Measurements from ENCODE around the gene FARSB.
"Not testable (repeated sequence)": the region's sequence is repeated elsewhere in the genome, so short reads cannot be mapped to it uniquely, and the experiment has no call there.

FARSB gene

DNA sequence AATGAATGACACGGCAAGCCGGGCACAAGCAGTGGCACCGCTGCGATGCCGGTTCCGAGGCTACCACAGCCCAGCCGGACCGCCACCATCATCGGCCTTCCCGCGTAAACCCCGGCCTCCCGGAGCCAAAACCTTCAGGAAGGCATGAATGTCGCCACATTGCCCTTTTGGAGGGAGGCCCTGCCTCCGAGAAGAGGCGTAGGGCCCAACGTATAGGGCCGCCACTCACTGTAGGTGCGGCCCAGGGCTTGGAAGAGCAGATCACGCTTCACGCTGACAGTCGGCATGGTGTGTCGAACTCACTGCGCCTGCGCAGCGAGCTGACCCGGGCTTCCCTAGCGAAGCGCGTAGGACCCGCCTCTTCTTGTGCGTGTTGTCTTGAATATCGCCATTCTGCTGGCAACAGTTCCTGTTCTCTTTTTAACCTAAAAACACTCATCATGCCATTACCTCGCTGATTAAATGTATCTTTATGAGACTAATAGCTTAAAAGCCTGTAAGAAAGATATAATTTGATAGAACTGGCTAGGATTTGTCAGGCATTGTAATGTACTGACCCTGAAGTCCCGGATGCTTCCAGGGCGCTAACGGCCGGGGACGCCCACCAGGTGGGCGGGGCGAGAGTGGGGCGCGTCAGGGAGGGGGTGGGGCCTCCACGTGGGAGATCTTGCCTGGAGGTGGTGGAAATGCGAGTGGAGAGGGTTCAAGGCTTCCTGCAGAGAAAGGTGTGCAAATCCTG, at the start of gene FARSB:
Gene FARSB (minus strand): TSS at position 306 of the 739 bp plus-strand sequence. CDS start 19 bp downstream, at position 287.
- Mint-ChIP-seq H3K27me3 (no peaks in the 10 kb centered on the region), H3K4me3 (peak within 1 kb of the TSS; percentile 99), H3K27ac (peak within 1 kb of the TSS; percentile 99), H3K36me3 (ENCODE audit: low read depth) (peaks cover 26% of the 10 kb centered on the region), H3K4me1 (ENCODE audit: low read depth) (peaks cover 49% of the 10 kb centered on the region), H3K9me3 (no peaks in the 10 kb centered on the region)

DNA sequence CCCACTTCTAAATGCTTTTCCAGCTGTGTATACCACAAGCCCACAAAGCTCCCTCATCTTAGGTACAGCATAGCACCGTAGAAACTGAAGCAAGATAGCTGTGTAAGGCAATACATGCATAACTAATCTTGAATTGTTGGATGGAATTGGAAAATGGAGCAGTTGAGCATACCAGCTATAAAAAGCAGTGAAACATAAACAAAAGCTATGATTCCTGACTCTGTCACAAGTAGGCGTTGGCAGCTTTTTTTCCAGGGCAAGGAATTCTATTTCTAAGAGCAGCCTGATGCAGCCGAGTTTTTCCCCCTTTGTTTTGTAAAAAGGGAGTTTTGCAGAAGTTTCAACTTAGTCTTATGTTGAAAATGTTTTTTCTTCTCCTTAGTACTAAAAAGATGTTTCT, 48.0 kb upstream of the FARSB start:
- Mint-ChIP-seq H3K27ac (no peak overlapping the region), H3K36me3 (ENCODE audit: low read depth) (no peaks in the 10 kb centered on the region), H3K4me3 (no peak overlapping the region), H3K4me1 (ENCODE audit: low read depth) (peaks cover 22% of the 10 kb centered on the region), H3K9me3 (no peaks in the 10 kb centered on the region), H3K27me3 (peaks cover 22% of the 10 kb centered on the region)

DNA sequence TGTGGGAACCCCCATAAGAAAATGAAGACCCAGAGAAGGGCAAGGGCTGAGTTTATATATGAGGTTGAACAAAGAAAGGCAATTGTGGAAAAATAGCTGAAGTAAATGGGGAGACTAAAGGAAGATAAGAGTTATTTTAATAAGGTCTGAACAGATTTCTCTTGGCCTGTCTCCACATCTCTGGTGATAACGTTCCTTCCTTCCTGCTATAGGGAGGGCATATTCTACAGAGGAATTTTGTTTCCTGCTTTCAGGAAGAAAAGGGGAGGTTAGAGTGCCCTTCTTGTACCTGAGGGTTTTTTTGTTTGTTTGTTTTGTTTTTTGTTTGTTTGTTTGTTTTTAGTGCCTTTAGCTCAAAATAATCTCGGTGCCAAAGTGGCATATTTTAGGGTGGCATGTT, 47.2 kb upstream of the FARSB start:
- Mint-ChIP-seq H3K9me3 (no peaks in the 10 kb centered on the region), H3K4me3 (no peak overlapping the region), H3K27ac (no peak overlapping the region), H3K27me3 (peaks cover 22% of the 10 kb centered on the region), H3K36me3 (ENCODE audit: low read depth) (no peaks in the 10 kb centered on the region), H3K4me1 (ENCODE audit: low read depth) (peaks cover 19% of the 10 kb centered on the region)

DNA sequence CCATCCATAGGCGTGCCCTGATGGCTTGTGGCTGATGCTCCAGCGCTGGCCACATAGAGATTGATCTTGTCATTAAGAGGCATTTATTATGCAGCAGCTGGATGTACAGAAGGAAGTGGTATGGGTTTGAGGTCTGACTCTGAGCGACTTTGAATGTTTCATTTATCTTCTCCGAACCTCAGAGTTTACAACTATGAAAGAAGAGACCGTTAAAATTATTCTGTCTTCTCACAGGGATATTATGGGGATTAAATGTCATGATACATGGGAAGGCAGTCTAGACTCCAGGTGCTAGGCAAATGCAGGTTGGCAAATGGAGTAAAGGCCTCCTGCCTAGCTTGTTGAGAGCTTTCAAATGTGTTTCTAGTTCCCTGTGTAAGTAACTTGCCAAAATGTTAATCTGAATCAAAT, 45.8 kb upstream of the FARSB start:
- Mint-ChIP-seq H3K9me3 (no peaks in the 10 kb centered on the region), H3K27ac (no peak overlapping the region), H3K4me3 (no peak overlapping the region), H3K27me3 (peaks cover 20% of the 10 kb centered on the region), H3K36me3 (ENCODE audit: low read depth) (no peaks in the 10 kb centered on the region), H3K4me1 (ENCODE audit: low read depth) (peaks cover 12% of the 10 kb centered on the region)

DNA sequence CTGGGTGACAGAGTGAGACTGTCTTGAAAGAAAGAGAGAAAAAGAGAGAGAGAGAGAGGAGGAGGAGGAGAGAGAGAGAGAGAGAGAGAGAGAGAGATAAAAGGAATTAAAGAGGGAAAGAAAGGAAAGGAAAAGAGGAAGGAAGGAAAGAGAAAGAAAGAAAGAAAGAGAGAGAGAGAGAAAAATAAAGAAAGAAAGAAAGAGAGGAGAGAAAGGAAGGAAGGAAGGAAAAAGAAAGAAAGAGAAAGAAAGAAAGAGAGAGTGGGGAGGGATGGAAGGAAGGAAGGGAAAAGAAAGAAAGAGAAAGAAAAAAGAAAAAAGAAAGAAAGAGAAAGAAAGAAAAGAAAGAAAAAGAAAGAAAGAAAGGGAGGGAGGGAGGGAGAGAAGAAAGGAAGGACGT, 45.3 kb upstream of the FARSB start:
- no peak overlapping the region for H3K4me3 Mint-ChIP-seq
- H3K4me1 Mint-ChIP-seq (ENCODE audit: low read depth), result peaks cover 12% of the 10 kb centered on the region
- no peak overlapping the region for H3K27ac Mint-ChIP-seq
- H3K9me3 Mint-ChIP-seq, result no peaks in the 10 kb centered on the region
- H3K27me3 Mint-ChIP-seq, result peaks cover 21% of the 10 kb centered on the region
- no peaks in the 10 kb centered on the region for H3K36me3 Mint-ChIP-seq (ENCODE audit: low read depth)

DNA sequence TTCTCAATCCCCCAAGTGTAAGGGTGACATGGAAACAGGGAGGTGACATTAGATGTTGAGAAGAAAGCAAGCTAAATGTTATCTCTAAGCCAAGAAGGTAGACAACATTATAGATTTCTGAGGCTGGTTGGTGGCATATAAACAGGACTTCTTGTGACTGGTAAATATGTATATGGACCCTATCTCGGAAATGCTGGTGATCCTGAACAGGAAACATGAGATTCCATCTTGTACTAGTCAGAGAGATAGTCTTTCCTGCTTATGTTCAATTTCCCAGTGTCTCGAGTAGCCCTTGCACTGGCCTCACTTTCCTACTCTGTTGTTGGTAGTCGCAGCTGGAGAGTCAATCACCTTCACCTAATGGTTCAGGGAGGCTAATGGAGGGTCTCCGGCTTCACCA, 42.4 kb upstream of the FARSB start:
- H3K4me3 Mint-ChIP-seq, result no peak overlapping the region
- no peak overlapping the region for H3K27ac Mint-ChIP-seq
- no peaks in the 10 kb centered on the region for H3K9me3 Mint-ChIP-seq
- H3K36me3 Mint-ChIP-seq (ENCODE audit: low read depth), result no peaks in the 10 kb centered on the region
- peaks cover 12% of the 10 kb centered on the region for H3K4me1 Mint-ChIP-seq (ENCODE audit: low read depth)
- peaks cover 21% of the 10 kb centered on the region for H3K27me3 Mint-ChIP-seq

DNA sequence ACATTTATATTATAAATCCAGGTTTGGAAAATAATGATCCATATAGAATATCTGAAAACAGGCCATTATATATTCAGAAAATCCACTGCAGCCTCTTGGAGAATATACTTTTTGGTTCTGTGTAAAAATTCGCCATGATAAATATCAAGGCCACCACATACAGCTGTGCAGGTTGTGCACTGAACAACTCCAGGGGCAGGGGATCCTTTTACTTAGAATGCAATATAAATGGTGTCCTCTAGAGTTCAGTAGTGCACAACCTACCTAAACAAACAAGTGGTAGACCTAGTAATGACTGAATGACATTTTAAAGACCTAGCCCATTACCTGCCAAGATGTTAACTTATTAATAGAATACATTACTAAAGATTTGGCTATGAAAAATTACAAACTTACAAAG, 37.9 kb upstream of the FARSB start:
- Mint-ChIP-seq H3K27me3 (peaks cover 6% of the 10 kb centered on the region), H3K4me1 (ENCODE audit: low read depth) (peaks cover 5% of the 10 kb centered on the region), H3K27ac (no peak overlapping the region), H3K4me3 (no peak overlapping the region), H3K9me3 (no peaks in the 10 kb centered on the region), H3K36me3 (ENCODE audit: low read depth) (no peaks in the 10 kb centered on the region)

DNA sequence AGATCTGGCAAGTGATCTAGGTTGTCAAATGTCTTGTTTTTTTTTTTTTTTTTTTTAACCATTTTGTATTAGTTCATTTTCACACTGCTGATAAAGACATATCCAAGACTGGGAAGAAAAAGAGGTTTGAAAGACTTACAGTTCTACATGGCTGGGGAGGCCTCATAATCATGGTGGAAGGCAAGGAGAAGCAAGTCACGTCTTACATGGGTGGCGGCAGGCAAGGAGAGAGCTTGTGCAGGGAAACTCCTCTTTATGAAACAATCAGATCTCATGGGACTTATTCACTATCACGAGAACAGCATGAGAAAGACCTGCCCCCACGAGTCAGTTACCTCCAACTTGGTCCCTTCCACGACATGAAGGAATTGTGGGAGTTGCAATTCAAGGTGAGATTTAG, 37.5 kb upstream of the FARSB start:
- not testable (repeated sequence) for H3K27me3 Mint-ChIP-seq; H3K4me1 Mint-ChIP-seq (ENCODE audit: low read depth); H3K4me3 Mint-ChIP-seq; H3K36me3 Mint-ChIP-seq (ENCODE audit: low read depth); H3K9me3 Mint-ChIP-seq; H3K27ac Mint-ChIP-seq

DNA sequence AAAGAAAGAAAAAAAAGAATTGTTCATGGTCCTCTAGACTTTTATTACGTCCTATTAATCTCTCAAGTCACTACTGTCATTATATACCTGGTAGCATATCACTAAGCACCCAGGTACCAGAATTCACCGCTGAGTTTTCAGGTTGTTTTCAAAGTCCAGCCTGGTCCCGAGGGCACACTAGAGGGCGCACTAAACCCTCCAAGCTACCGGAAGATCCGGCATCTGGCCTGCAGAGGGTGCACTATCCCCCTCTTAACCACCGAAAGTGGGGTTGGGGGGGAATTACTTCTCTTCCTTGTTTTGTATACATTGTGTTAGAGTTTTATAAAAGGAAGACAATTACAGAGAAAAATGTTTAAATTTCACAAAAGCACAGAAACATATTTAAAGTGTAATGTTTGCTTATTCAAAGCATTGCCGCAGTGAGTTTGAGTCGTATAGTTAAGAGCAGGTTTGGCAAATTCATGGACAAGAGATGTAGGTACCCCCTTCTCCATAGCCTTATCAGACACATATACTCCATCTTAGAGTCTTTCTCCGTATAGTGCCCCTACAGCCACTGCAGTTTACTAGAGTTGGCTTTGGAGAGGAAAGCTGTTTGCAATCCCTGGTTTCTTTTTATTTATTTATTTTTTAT, 34.8 kb upstream of the FARSB start:
- Mint-ChIP-seq H3K27me3 (peaks cover 5% of the 10 kb centered on the region), H3K9me3 (no peaks in the 10 kb centered on the region), H3K4me3 (no peak overlapping the region), H3K27ac (no peak overlapping the region), H3K36me3 (ENCODE audit: low read depth) (no peaks in the 10 kb centered on the region), H3K4me1 (ENCODE audit: low read depth) (peaks cover 5% of the 10 kb centered on the region)

DNA sequence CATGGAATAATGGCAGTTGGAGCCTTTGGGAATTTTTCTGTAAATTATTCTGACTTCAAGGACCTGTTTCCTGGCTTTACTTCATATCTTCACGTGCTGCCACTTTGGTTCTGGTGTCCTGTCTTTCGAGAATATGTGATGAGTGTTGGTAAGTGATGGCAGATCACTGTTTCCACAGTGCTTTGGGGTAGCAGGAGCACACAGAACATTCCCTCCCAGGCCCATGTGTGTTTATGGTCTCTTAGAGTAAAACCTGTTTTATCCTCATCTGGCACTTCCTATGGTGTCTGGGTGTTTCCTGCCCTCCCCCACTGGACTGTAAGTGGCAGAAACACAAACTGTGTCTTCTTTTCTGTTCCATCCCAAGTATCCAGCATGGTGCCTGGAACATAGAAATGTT, 33.4 kb upstream of the FARSB start:
- Mint-ChIP-seq H3K4me1 (ENCODE audit: low read depth) (peaks cover 5% of the 10 kb centered on the region), H3K9me3 (no peaks in the 10 kb centered on the region), H3K4me3 (no peak overlapping the region), H3K27me3 (peaks cover 5% of the 10 kb centered on the region), H3K36me3 (ENCODE audit: low read depth) (no peaks in the 10 kb centered on the region), H3K27ac (no peak overlapping the region)

DNA sequence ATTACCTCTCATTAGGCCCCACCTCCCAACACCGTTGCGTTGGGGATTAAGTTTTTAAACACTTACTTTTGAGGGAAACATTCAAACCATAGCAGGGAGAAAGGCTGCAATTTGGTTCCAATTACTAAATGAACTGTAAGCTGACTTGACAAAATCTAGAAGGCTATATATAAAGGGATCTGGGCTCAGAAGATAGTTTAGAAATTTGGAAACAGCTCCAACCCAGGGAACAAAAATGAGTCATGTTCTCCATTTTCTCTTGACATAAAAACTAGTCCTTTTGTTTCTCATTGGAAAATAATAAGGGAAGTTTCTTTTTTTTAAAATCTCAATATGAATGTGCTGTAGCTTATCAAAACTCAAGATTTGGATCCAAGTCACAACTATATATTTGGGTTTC, 33.0 kb upstream of the FARSB start:
- no peaks in the 10 kb centered on the region for H3K36me3 Mint-ChIP-seq (ENCODE audit: low read depth)
- H3K27me3 Mint-ChIP-seq, result peaks cover 5% of the 10 kb centered on the region
- H3K4me1 Mint-ChIP-seq (ENCODE audit: low read depth), result peaks cover 5% of the 10 kb centered on the region
- H3K27ac Mint-ChIP-seq, result no peak overlapping the region
- H3K4me3 Mint-ChIP-seq, result no peak overlapping the region
- no peaks in the 10 kb centered on the region for H3K9me3 Mint-ChIP-seq

DNA sequence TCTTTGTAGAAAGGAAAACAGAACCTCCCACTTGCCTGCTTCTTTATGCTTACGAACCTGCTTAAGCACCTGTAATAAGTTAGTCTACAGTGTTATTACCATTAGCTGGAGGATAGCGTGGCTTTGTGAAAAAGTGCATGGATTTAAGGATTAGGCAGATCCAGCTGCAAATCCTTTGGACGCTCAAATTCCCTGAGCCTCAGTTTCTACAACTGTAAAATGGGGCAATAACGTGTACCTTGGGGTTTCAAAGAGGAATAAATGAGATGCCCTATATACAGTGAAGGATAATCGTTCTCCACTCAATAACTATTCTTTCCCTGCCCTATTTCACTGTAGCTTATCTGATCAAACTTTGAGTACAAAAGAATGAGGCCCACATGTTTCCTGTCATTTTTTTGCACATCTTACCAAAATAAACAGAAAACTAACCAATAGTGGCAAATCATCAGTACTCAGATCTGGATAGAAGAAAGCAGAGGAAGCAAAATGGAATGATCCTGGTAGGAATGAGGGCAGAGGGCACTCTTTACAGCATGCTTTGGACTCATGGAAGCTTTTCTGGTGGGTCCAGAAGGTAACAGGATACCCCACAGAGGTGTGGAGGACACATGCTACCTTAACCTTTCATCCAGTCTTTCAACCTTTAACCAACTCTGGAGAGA, 30.3 kb upstream of the FARSB start:
- Mint-ChIP-seq H3K27me3 (peaks cover 17% of the 10 kb centered on the region), H3K36me3 (ENCODE audit: low read depth) (no peaks in the 10 kb centered on the region), H3K4me1 (ENCODE audit: low read depth) (peaks cover 5% of the 10 kb centered on the region), H3K4me3 (no peak overlapping the region), H3K27ac (no peak overlapping the region), H3K9me3 (no peaks in the 10 kb centered on the region)

DNA sequence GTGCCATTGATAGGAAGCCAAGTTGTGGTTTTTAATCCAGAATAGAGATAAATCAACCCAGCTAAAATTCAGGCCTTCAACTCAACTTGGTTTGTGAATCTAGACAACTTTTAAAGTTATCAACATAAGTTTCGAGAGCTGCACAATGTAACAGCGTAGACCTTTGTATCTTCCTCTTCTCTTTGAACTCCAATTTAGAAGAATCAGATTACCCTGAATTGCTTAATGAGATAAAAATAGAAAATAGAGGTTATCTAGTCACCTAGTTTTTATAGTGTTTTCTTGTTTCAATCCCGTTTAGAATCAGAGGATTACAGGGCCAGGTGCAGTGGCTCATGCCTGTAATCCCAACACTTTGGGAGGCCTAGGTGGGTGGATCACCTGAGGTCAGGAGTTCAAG, 27.9 kb upstream of the FARSB start:
- Mint-ChIP-seq H3K36me3 (ENCODE audit: low read depth) (no peaks in the 10 kb centered on the region), H3K9me3 (no peaks in the 10 kb centered on the region), H3K4me3 (no peak overlapping the region), H3K4me1 (ENCODE audit: low read depth) (no peaks in the 10 kb centered on the region), H3K27me3 (peaks cover 31% of the 10 kb centered on the region), H3K27ac (no peak overlapping the region)

DNA sequence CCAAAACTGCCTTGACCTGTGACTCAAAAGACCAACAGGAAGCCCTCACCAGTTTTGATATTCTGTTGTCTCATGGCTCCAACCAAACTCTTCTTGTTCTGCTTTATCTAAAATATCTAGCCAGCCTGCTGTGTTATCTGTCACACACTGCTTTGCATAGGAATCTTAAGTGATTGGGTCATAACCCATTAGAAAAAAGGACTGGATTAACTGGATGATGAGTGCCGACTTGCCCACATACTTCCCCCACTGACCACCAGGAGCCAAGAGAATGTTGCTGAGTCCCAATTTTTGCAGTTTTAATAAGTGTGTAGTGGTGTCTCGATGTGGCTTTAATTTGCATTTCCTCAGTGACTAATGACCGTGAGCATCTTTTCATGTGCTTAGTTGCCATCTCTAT, 22.1 kb upstream of the FARSB start:
- no peaks in the 10 kb centered on the region for H3K36me3 Mint-ChIP-seq (ENCODE audit: low read depth)
- H3K4me3 Mint-ChIP-seq, result no peak overlapping the region
- H3K4me1 Mint-ChIP-seq (ENCODE audit: low read depth), result no peaks in the 10 kb centered on the region
- no peak overlapping the region for H3K27ac Mint-ChIP-seq
- peaks cover 58% of the 10 kb centered on the region for H3K27me3 Mint-ChIP-seq
- H3K9me3 Mint-ChIP-seq, result no peaks in the 10 kb centered on the region

DNA sequence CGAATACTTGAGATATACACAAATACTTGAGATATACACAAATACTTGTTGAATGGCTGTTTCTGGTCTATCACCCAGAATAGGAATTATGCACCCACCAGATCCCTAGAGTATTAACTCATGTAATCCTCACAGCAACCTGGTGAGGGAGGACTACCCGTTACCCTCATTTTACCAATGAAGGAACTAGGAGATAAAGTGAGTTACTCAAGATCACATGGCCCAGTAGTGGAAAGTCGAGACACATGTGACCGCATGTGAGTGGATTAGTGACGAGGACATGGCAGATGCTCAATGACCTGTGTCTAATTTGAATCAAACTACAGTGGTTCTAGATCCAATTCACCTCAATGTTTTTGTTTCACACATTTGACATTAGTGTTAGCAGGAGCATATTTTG, 18.0 kb upstream of the FARSB start:
- Mint-ChIP-seq H3K4me1 (ENCODE audit: low read depth) (peaks cover 9% of the 10 kb centered on the region), H3K9me3 (no peaks in the 10 kb centered on the region), H3K36me3 (ENCODE audit: low read depth) (no peaks in the 10 kb centered on the region), H3K27me3 (peaks cover 65% of the 10 kb centered on the region), H3K27ac (no peak overlapping the region), H3K4me3 (no peak overlapping the region)

Measured in stimulated activated naive CD8-positive, alpha-beta T cell treated with anti-CD3 and anti-CD28 coated beads, Interleukin-15, Interleukin-2, amounts not matched to agents 100 ng/mL and 50 ng/mL, for 24 hours (primary cell).